NCI-H69 (cell line): ENCODE data around the gene GRM2.

Experiments used
- DNase-seq: peaks from one replicate; lab custom pipeline; 2025; lab: John Stamatoyannopoulos, UW

GRM2 gene

DNA sequence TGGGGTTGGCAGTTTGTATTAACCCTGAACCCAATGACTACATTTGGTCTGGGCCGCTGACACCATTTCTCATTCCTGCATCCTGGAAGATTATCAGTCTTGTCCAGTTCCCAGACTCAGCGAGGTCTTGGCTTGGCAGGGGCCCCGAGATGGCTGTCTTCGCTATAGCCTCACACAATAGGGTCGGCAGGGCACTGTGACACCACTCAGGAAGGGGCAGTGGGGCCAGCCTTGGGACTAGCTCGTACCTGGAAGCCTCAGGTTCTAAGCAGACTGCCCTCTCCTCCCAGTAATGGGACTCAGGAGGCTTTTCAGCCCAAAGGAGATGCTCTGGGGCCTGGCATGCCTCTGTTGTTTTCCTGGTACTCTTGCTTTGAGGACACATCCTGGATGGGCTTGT, 26.7 kb upstream of the GRM2 start:
- DNase-seq = no peak

DNA sequence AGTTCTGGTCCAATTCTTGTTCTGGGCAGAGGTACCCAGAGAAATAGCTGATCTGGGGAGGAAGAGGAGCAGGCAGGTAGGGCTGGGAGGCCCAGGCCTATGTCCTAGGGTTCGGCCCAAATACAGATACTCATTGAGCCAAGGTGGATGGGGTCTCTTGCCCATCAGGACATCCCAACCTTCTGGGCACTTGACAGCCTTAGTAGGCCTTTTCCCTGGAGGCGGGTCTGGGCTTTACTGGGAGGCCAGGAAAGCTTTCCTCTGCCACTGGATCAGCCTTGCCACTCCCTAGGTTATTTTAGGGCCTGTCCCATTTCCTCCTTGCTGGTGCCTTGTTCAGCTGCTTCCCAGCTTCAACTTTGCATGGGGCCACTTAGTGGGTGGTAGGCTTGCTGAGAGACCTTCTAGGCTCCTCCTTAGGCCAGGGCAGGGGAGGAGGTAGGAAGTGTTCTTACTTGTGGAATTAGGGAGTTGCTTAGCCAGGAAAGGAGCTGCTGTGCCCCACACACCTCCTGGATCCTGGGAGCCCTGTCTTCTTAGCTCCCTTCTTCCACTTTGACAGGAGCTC, 26.1 kb upstream of the GRM2 start:
- no peak for DNase-seq

DNA sequence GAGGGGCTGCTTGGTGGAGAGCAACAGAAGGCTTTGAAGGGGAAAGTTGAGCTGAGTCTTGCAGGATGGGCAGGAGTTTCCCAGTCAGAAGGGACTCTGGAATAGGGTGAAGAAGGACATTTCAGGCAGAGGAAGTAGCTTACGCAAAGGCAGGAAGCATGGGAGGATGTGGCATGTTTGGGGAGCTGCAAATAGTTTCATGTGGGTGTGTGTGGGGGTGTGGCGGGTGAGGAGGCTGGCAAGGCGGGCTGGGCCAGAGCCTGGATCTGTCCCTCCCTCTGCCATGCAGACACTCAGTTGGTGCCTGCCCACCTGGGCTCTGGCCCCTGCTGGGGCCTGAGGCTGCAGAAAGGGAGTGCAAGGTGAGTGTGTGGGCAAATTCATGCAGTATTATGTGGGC, 25.4 kb upstream of the GRM2 start:
- no peak for DNase-seq

DNA sequence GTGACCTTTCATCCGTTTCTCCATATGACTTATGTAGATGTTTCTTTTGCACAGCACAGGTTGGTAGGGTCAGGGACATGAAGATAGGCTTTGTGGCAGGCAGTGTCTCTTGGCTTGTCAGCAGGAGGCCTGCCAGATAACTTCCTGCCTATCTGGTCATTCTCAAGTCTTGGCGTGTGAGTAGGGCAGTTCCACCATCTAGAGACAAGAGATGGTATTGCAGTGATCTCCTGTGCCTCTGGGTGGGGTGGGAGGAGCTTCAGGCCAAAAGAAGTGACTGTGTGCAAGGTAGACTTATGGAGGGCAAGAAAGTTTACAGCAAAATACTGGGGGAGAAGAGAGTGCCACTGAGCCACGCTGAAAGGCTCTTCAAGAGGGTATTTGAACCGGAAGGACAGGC, 24.8 kb upstream of the GRM2 start:
- DNase-seq = peak; percentile 76

DNA sequence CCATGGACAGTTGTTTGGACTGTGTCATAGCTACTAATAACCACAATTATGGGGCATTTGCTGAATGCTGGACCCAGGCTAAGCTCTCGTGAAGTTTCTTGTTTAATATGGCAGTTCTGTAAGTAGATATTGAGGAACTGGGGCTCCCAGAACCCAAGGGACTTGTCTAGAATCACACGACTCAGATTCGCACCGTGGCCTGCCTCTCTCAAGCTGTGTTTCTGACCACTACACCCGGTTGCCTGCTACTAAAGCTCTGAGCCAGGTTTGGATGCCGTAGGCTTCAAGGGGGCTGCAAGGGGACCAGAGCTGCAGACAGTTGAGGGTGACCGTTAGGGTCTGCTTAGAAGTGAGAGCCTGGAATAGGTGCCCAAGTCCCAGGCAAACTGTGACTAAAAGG, 24.3 kb upstream of the GRM2 start:
- DNase-seq = no peak

DNA sequence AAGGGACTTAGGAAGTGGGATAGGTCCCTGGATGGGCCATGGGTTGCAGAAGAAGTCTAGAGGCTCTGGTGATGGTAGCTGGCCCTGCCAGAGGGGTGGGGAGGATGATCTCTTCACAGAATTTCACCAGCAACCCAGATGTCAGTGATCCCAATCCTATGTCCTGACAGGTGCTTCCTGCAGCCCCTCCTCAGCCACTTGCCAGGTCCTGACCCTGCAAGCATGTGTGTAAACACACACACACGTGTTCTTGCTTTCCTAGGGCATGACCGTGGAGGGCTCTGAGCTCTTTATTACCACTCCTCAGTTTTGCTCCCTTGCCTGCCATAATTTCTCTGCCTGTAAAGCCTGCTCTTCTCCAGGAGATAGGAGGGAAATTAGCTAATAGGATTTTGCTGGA, 23.3 kb upstream of the GRM2 start:
- no peak for DNase-seq

DNA sequence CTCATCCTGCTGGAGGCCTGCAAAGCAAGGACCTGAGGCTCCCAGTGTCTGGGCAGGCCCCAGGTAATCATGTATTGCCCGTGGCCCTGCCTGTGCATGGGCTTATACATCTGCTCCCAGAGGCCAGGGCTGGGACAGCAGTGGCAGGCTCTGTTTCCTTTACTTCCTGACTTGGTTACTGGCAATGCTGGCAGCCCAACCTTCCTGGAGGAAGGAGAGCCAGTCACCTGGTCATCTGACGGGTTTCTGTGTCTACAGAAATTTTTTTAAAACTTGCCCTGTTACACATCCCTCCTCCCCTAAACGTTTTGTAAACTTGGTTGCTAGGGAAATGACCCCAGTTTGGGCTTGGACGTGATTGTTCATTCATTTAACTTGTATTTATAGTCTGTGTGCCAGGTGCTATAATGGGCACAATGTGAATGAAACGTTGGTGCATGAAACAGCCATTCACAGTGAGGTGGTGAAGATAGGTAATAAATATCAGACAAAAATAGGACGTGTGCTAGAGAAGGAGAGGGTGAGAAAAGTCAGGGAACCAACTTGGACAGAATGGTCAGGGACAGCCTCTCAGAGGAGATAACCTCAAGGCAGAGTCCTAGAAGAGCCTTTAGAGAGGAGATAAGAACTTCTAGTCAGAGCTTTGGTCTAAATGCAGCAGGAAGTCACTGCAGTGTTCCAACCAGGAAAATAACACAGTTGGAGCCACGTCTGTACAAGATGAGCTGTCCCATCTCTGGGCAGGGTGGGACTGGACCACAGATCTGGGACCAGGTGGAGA, 21.7 kb upstream of the GRM2 start:
- DNase-seq = no peak

DNA sequence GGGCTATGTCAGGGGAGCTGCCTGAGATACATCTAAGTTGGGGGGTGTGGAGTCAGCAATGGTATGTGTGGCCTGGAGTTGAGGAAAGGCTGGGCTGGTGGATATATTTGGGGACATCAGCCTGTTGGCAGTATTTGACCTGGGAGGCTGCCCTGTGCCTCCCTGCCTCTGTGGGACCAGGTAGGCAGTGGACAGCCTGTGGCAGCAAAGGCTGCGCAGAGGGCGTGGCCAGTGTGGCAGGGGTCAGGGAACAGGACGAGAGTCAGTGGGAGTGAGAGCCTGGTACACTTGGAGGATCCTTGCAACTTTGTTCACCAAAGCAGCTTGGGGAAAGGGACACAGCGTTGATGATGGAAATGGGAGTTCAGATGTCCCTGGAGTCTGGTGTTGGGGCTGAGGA, 20.8 kb upstream of the GRM2 start:
- no peak for DNase-seq

DNA sequence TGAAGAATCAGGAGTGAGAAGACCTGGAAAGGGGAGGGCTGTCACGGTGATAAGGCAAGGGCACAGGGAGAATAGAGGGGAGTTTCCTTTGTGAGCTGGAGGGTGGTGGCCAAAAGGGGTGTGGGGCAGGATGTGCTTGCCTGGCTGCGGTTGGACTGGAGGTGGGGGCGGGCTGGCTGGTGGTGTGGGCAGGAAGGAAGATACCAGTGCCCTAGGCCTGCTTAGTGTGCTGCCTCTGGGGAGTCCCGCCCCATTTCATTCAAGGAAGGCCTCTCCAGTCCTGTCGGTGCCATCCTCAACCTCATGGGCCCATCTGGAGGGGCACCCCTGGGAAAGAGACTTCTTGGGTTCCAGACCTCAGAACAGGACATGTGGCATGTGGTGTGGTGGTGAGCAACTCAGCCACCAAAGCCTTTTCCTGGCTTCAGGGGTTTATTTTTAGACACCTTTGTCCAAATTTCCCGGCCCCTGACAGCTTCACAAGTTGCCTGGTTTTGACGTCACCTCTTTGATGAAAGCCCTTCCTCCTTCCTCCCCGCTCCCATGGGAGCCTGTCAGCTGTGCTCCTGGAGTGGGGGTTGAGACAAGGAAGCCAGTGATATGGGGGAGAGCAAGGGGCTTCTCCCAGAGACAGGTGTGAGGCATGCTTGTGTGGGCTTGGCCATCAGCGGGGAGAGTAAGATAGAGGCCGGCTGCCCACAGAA, 20.2 kb upstream of the GRM2 start:
- no peak for DNase-seq

DNA sequence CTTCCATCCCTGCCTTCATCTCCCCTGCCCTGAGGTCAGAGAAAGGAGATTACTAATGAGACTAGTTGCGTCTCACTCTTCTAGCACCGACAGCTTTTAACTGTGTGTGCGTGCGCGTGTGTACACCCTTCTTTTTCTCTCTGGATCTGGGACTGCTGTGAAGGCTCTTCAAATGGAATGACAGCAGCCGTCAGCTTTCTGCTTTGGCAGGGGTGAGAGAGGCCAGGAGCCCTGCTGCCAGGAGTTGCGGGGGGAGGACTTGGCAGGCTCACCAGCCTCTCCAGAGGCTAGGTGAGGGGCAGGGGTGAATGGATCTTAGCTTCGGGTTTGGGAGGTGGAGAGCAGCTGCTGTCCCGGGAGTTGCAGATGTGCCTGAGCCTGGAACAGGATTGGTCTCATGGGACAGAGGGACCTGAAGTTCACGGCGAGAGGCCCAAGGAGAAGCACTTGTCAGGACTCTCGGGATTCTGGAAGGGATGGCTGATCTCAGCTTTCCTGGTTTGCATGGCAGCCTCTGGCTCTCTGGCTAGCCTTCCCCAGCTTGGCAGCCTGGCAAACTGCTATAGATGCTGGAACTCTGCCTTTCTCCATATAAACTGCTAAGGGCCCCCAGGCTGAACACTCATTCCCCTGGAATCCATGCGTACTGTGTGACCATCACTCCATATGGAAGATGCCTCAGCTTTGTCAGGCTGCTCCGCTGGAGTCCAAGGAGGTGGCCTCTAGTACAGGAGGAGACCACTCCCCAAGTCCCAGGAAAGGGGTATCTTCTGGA, 19.2 kb upstream of the GRM2 start:
- no peak for DNase-seq

DNA sequence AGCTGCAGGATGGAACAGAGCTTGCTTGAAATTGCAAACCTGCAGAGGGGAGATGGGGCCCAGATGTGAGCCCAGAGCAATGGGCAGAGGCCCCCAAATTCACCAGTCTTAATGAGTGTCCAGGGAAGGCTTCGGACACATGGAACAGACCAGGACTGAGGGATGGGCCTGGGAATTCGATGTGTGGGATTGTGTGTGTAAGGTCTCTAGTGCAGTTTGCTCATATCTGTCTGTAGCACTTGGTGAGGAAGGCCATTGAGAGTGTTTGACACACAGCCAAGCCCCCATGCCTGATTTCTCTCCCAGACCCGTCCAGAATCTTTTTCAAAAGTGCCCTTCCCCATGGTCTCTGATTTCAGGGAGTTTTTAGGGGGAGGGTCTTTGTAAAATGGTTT, 18.7 kb upstream of the GRM2 start:
- no peak for DNase-seq

DNA sequence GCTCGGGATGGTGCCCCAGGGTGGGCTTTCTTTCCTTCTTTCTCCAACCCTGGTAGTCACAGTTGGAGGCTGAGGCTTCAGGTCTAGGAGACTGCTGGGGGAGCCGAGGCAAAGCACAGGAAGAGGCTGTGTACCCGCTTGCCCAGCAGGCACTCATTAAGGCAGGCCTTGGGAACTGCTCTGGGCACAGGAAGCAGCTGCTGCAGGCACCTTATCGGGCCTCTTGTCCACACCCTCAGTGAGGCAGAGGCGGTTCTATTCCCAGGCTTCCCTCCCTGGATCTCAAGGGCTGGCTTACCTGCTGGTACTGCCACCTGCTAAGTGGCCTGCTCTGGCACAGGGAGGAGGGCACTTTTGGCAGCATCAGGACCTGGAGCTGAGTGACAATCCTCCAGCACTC, 15.8 kb upstream of the GRM2 start:
- peak; percentile 43 for DNase-seq

DNA sequence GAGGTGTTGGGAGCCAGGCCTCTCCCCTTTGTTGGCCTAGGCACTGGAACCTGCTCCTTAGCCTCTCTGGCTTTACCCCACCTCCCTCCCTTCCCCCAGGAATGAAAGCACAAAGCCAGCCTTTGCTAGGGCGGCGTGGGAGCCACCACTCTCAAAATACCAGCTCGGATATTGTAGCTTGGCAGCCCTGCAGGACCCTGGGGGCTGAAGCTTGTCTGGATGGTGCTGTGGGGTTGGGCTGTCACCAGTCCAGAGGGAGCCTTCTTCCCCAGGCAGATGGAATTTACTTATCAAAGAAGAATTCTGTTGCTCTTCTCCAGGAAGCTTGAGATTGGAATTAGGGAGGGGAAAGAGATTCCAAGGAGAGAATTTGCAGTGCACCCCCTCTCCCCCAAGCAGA, 14.9 kb upstream of the GRM2 start:
- DNase-seq = no peak

DNA sequence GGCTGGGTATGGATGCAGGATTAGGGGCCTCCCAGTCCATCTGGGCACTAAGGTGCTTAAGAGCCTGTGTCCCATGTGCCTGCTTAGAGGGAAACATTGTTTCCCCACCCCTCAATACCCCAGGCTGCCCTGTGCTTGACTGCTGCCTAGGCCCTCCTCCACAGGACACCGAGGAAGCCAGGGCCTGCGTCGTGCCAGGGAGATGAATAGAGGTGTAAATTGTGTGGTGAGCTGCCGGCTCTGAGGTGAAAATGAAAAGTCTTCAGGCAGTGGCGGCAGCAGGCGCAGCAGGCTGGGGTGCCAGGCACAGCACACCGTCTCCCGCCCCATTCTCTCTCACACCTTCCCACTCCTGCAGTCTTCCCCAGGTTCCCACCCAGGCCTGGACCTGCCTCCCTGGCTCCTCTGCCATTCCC, 13.9 kb upstream of the GRM2 start:
- no peak for DNase-seq

DNA sequence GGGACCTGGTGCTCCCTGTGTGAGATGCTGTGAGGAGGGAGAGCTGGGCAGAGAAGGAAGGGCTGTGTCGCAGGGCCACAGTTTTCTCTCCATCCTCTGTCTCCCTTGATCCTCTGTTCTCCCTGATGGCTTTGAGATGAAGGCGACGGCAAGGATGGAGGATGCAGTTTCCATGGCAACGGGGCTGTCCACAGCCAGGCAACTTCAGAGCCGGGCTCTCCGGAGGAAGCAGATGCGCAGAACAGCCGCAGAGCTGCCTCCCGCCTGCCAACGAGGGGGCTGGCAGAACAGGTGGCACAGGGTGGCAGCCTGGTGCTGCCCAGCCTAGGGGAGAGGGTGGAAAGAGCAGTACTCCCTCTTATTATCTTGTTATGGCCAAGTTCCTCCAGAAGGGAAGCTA, 9.9 kb upstream of the GRM2 start:
- DNase-seq = no peak

DNA sequence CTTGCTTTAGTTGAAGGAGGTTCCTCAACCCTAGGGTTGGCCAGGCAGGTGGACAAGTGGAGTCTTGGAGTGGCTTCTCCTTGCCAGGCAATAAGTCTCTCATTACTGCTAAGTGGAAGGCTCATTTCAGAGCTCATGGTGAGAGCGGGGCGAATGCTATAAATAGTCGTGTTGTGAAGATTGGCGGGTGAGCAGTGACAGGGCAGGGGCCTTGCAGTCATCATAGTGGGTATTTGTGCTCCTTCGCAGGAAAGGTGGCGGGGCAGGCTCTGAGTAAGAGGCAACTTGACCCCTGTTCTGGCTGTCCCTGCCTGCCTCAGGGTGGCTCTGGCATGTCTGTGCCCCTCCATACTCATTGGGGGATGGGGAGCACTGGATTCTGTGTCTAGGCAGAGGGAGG, 8.7 kb upstream of the GRM2 start:
- no peak for DNase-seq

DNA sequence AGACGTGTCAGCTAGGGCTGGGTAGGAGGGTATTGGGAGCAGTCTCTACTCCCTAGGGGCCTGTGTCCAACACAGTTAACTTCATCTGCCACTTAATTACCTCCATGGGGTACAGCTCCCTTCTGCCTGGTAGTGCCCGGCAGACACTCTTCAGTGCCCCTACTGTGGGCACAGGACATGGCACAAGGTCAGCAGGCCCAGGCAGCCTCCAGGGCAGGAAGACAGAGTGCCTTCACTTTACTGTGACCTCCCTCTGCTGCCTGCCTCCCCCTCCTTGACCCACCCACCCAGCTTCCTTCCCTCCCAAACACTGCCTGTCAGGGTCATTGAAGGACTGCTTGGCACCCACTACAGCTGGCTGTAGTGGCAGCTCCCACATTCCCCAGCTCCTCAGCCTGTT, 6.5 kb upstream of the GRM2 start:
- no peak for DNase-seq

DNA sequence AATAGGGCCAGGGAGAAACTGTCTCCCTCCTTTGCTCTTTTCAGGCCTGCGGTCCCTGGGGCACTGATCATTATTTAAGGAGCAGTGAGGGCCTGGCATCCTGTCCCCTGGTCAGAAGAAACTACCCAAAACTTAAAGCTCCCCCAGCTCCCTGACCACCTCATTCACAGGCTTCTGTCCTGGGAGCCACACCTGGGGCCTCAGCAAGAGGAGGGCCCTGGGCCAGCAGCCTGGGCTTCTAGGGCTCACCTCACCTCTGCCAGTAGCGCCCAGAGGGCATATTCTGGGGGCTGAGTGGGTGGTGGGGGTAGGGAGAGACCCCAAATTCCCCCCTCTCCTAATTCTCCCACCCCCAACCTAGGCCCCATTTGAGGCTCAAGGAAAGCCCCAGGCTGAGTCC, 4.7 kb upstream of the GRM2 start:
- DNase-seq = no peak

DNA sequence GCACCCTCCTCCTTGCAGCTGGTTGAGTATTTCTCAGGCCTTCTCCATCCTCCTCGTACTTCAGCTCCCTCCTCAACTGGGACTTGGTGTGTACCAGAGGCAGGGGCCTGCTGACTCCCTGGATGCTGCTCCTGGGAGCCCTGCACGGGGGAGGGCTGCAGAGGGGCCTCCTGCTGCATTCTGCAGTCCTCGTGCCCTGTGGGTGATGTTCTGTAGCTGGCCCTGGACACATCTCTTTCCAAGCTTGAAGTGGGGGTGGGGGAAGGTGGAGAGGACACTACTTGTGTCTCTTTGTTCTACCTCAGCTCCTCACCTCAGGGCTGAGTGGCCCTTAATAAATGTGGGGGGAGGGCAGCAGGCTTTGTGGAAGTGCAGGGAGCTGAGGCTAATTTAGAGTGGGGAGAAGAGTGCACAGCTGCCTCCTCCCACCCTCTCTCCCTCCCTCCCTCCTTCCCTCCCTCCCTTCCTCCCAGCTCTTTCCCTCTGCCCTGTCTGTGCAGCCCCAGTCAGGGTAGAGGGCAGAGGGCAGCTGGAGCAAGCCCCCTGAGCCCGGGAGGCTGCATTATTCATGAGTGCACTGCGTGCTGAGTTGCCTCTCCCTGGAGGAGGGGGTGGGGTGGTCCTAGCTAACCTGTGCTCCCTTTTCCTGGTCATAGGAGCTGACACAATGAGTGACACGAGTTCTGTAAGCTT, 3.7 kb upstream of the GRM2 start:
- DNase-seq = peak; percentile 50

DNA sequence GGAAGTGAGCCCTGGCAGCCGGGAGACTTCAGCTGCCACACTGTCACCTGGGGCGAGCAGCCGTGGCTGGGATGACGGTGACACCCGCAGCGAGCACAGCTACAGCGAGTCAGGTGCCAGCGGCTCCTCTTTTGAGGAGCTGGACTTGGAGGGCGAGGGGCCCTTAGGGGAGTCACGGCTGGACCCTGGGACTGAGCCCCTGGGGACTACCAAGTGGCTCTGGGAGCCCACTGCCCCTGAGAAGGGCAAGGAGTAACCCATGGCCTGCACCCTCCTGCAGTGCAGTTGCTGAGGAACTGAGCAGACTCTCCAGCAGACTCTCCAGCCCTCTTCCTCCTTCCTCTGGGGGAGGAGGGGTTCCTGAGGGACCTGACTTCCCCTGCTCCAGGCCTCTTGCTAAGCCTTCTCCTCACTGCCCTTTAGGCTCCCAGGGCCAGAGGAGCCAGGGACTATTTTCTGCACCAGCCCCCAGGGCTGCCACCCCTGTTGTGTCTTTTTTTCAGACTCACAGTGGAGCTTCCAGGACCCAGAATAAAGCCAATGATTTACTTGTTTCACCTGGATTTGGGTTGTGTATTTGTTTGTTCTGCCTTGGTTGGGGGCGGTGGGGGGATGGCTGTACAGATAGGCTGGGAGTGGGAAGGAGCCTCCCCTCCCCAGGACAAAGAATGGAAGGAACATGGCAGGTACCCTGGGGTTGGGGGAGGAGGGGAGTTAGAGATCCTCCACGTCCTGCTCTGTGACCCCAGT, 2.9 kb upstream of the GRM2 start:
- DNase-seq = peak; percentile 40

DNA sequence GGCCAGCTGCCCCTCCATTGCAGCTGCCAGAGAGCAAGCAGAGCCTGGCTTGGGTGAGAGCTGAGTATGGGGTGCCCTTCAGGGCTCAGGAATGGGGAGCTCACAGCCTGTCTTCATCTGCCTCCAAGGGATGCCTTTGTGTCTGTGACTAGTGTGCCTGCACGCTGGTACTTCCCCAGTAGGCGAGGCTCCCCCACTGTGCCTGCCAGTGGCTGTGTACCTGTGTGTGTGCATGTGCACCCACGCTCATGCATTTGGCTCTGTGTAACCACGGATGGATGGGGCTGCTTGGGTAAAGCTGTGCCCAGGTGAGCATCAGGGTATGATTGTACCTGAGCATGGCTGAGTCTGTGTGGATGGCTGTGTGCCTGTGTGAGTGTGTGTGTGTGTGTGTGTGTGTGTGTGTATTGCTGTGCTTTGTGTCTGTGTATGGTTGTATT, 2.3 kb upstream of the GRM2 start:
- no peak for DNase-seq
